H1 (cell line): ENCODE results near the gene TUBD1. TPM values are rescaled to one million over a fixed set of nuclear protein-coding genes. Genes with fewer than 3 reads are reported as not detected.

Source experiments
- CTCF ChIA-PET: fragments of 300-600 bp; sonication (Branson Sonifier 250); formaldehyde crosslinking; loops from one replicate; lab custom pipeline; 2021; ENCODE audit not compliant: partially characterized antibody; lab: Charles Lee
- POLR2A ChIA-PET: fragments of 300-600 bp; sonication (Branson Sonifier 250); formaldehyde crosslinking; loops from one replicate; lab custom pipeline; 2021; ENCODE audit warnings: inconsistent platforms; ENCODE audit not compliant: partially characterized antibody; lab: Charles Lee
- DNase-seq, 2 experiments: peaks; one replicate each; pipeline versions ENCODE4 v3.0.0 to v3.0.0-alpha.2; 2010 to 2022; ENCODE audit warnings: low spot score in 2 of 2, low read depth in 1 of 2, mixed read lengths in 1 of 2
- FAIRE-seq: peaks from 2 replicates; lab custom pipeline; 2011; peaks lifted over from hg19 to GRCh38; lab: Jason Lieb, UNC
- H2AFZ ChIP-seq: 2 replicates; pipeline ENCODE4 v1.8.1; 2012; ENCODE audit warnings: low read length, inconsistent platforms
- H2AK5ac ChIP-seq: 2 replicates; pipeline ENCODE4 v1.6.1; 2013; ENCODE audit warnings: low read depth, low read length
- H2BK120ac ChIP-seq: replicated peaks from 2 replicates; pipeline ENCODE3; 2013; ENCODE audit warnings: low read depth, low read length, inconsistent platforms
- H2BK12ac ChIP-seq: 2 replicates; pipeline ENCODE4 v1.6.1; 2013; ENCODE audit warnings: low read depth, low read length
- H2BK15ac ChIP-seq: 2 replicates; pipeline ENCODE4 v1.6.1; 2013; ENCODE audit warnings: low read length
- H2BK20ac ChIP-seq: 2 replicates; pipeline ENCODE4 v1.6.1; 2013; ENCODE audit warnings: low read length
- H2BK5ac ChIP-seq: 2 replicates; pipeline ENCODE4 v1.6.1; 2013; ENCODE audit warnings: low read depth, low read length
- H3K14ac ChIP-seq: 2 replicates; pipeline ENCODE4 v1.6.1; 2013; ENCODE audit warnings: inconsistent platforms; ENCODE audit not compliant: insufficient read length
- H3K18ac ChIP-seq: 2 replicates; pipeline ENCODE4 v1.6.1; 2013; ENCODE audit warnings: low read length; ENCODE audit errors: extremely low read depth
- H3K23ac ChIP-seq: 2 replicates; pipeline ENCODE4 v1.6.1; 2013; ENCODE audit warnings: inconsistent platforms; ENCODE audit not compliant: insufficient read length
- H3K23me2 ChIP-seq: 2 replicates; pipeline ENCODE4 v1.6.1; 2013; ENCODE audit warnings: low read depth, low read length
- H3K27ac ChIP-seq: 2 replicates; pipeline ENCODE4 v1.6.1; 2011; ENCODE audit warnings: low read depth, low read length, inconsistent platforms
- H3K27me3 ChIP-seq, 4 experiments: replicated peaks in 1 of 4; 1 replicate in 1 of 4; 2 replicates in 3 of 4; pipeline versions ENCODE4 v1.6.1 to v1.8.1; 2011 to 2013; ENCODE audit warnings: low read length in 3 of 4, mild to moderate bottlenecking in 3 of 4, inconsistent platforms in 2 of 4, mixed read lengths in 2 of 4, moderate library complexity in 1 of 4; ENCODE audit not compliant: control insufficient read depth in 3 of 4, insufficient read depth in 3 of 4; ENCODE audit errors: extremely low read depth in 1 of 4
- H3K36me3 ChIP-seq, 4 experiments: 2 replicates each; pipeline versions ENCODE4 v1.6.1 to v1.8.1; 2011 to 2013; ENCODE audit warnings: mild to moderate bottlenecking in 4 of 4, low read length in 3 of 4, moderate library complexity in 2 of 4, control low read depth in 1 of 4, inconsistent platforms in 1 of 4; ENCODE audit not compliant: insufficient read depth in 4 of 4, control insufficient read depth in 2 of 4
- H3K4ac ChIP-seq: replicated peaks from 2 replicates; pipeline ENCODE3; 2013; ENCODE audit warnings: low read length, low read depth, mixed read lengths, inconsistent platforms; ENCODE audit not compliant: insufficient read length
- H3K4me1 ChIP-seq, 4 experiments: replicated peaks in 1 of 4; 1 replicate in 1 of 4; 2 replicates in 3 of 4; pipeline versions ENCODE4 v1.6.1 to v1.8.1; 2011 to 2013; ENCODE audit warnings: low read length in 3 of 4, inconsistent platforms in 2 of 4, mixed read lengths in 1 of 4; ENCODE audit not compliant: insufficient read depth in 4 of 4, control insufficient read depth in 3 of 4
- H3K4me2 ChIP-seq, 2 experiments: 2 replicates each; pipeline versions ENCODE4 v1.6.1 to v1.8.1; 2011 to 2013; ENCODE audit warnings: low read depth in 2 of 2, low read length in 2 of 2, control low read depth in 1 of 2, inconsistent platforms in 1 of 2, mild to moderate bottlenecking in 1 of 2; ENCODE audit not compliant: insufficient read depth in 1 of 2
- H3K4me3 ChIP-seq, 4 experiments: fragments of 200-600, 300-600 bp in 1 of 4; sonication (generic), shearing (Covaris generic), sonication (Bioruptor Twin) in 1 of 4; 2 replicates each; pipeline versions ENCODE4 v1.5.1 to v1.8.1; 2011 to 2016; ENCODE audit warnings: low read length in 4 of 4, low read depth in 3 of 4, control low read depth in 2 of 4, inconsistent platforms in 2 of 4, mild to moderate bottlenecking in 2 of 4, mixed read lengths in 1 of 4, moderate library complexity in 1 of 4; ENCODE audit not compliant: insufficient read depth in 2 of 4; ENCODE audit errors: extremely low read depth in 1 of 4
- H3K56ac ChIP-seq: replicated peaks from 2 replicates; pipeline ENCODE3; 2013; ENCODE audit warnings: low read depth, mild to moderate bottlenecking, mixed read lengths, low read length, inconsistent platforms; ENCODE audit not compliant: insufficient read length
- H3K79me1 ChIP-seq: 2 replicates; pipeline ENCODE4 v1.6.1; 2013; ENCODE audit warnings: low read depth, low read length, control low read depth
- H3K79me2 ChIP-seq, 2 experiments: 2 replicates each; pipeline versions ENCODE4 v1.6.1 to v1.8.1; 2012 to 2013; ENCODE audit warnings: low read length in 2 of 2, mild to moderate bottlenecking in 2 of 2, inconsistent platforms in 1 of 2; ENCODE audit not compliant: insufficient read depth in 2 of 2, control insufficient read depth in 1 of 2
- H3K9ac ChIP-seq, 4 experiments: replicated peaks in 1 of 4; 1 replicate in 1 of 4; 2 replicates in 3 of 4; pipeline versions ENCODE4 v1.6.1 to v1.8.1; 2011 to 2013; ENCODE audit warnings: low read depth in 3 of 4, low read length in 3 of 4, control low read depth in 2 of 4, mild to moderate bottlenecking in 2 of 4, moderate library complexity in 2 of 4, inconsistent platforms in 1 of 4; ENCODE audit errors: extremely low read depth in 1 of 4
- H3K9me3 ChIP-seq, 2 experiments: 2 replicates each; pipeline versions ENCODE4 v1.6.1 to v1.8.1; 2012 to 2013; ENCODE audit warnings: mild to moderate bottlenecking in 2 of 2, moderate library complexity in 2 of 2, control low read depth in 1 of 2, inconsistent platforms in 1 of 2, low read depth in 1 of 2, low read length in 1 of 2, mixed read lengths in 1 of 2; ENCODE audit not compliant: insufficient read depth in 2 of 2
- H4K20me1 ChIP-seq, 2 experiments: replicated peaks in 1 of 2; 2 replicates each; pipeline versions ENCODE3 to v1.8.1; 2011 to 2013; ENCODE audit warnings: inconsistent platforms in 2 of 2, low read length in 2 of 2, mild to moderate bottlenecking in 1 of 2; ENCODE audit not compliant: insufficient read depth in 2 of 2, control insufficient read depth in 1 of 2
- H4K5ac ChIP-seq: 2 replicates; pipeline ENCODE4 v1.6.1; 2013; ENCODE audit warnings: low read length, low read depth, mixed read lengths, inconsistent platforms; ENCODE audit not compliant: insufficient read length
- H4K8ac ChIP-seq: 2 replicates; pipeline ENCODE4 v1.8.0; 2013; ENCODE audit warnings: mild to moderate bottlenecking, moderate library complexity, low read length, inconsistent platforms; ENCODE audit not compliant: insufficient read depth; ENCODE audit errors: extremely low read depth
- H4K91ac ChIP-seq: replicated peaks from 2 replicates; pipeline ENCODE3; 2013; ENCODE audit warnings: low read length, mixed read lengths, inconsistent platforms; ENCODE audit not compliant: insufficient read length
- CEBPB ChIP-seq: IDR thresholded peaks from 2 replicates; pipeline ENCODE4 v1.6.1; 2012; ENCODE audit warnings: low read depth, low read length
- EP300 ChIP-seq, 2 experiments: IDR thresholded peaks; 1 replicate in 1 of 2; 2 replicates in 1 of 2; pipeline ENCODE4 v1.6.1; 2011 to 2012; ENCODE audit warnings: low read depth in 2 of 2, low read length in 2 of 2, mild to moderate bottlenecking in 2 of 2, borderline replicate concordance in 1 of 2, inconsistent platforms in 1 of 2, moderate library complexity in 1 of 2
- EZH2 ChIP-seq: fragments of 200-600 bp; sonication (generic); IDR thresholded peaks from 2 replicates; pipeline ENCODE4 v1.7.1; 2012; ENCODE audit warnings: low read depth, mild to moderate bottlenecking, moderate library complexity, low read length, inconsistent platforms; ENCODE audit not compliant: severe bottlenecking
- JUND ChIP-seq: IDR thresholded peaks from 2 replicates; pipeline ENCODE4 v1.6.1; 2011; ENCODE audit warnings: mild to moderate bottlenecking, improper control_type of control experiment, low read length
- KDM1A ChIP-seq: fragments of 200-600, 300-600 bp; sonication (generic); IDR thresholded peaks from 2 replicates; pipeline ENCODE4 v1.7.1; 2016; ENCODE audit warnings: mild to moderate bottlenecking, low read length, borderline replicate concordance
- MAFK ChIP-seq: IDR thresholded peaks from 2 replicates; pipeline ENCODE4 v1.6.1; 2012; ENCODE audit warnings: low read depth, mild to moderate bottlenecking, improper control_type of control experiment, low read length
- PHF8 ChIP-seq: fragments of 200-600 bp; sonication (generic); conservative IDR thresholded peaks from 2 replicates; pipeline ENCODE4 v1.7.1; 2012; ENCODE audit warnings: low read depth, mild to moderate bottlenecking, inconsistent platforms, low read length, moderate library complexity
- POLR2AphosphoS5 ChIP-seq: IDR thresholded peaks from 2 replicates; pipeline ENCODE4 v1.6.1; 2011; ENCODE audit warnings: low read depth, low read length
- POU5F1 ChIP-seq: IDR thresholded peaks from 2 replicates; pipeline ENCODE4 v1.6.1; 2011; ENCODE audit warnings: low read depth, mild to moderate bottlenecking, low read length, moderate library complexity
- SAP30 ChIP-seq: fragments of 300-600 bp; sonication (generic); IDR thresholded peaks from 2 replicates; pipeline ENCODE4 v1.7.1; 2012; ENCODE audit warnings: low read length, moderate library complexity, mild to moderate bottlenecking, inconsistent platforms; ENCODE audit not compliant: insufficient read depth, insufficient replicate concordance
- SIX5 ChIP-seq: IDR thresholded peaks from 2 replicates; pipeline ENCODE4 v1.6.1; 2011; ENCODE audit warnings: mild to moderate bottlenecking, low read depth, low read length
- SRF ChIP-seq: IDR thresholded peaks from 2 replicates; pipeline ENCODE4 v1.6.1; 2011; ENCODE audit warnings: mild to moderate bottlenecking, low read depth, low read length, moderate library complexity
- SUZ12 ChIP-seq: fragments of 200-600 bp; sonication (generic); IDR thresholded peaks from 2 replicates; pipeline ENCODE4 v1.6.1; 2012; ENCODE audit warnings: mild to moderate bottlenecking, inconsistent platforms, low read length, moderate library complexity, mixed read lengths
- TAF1 ChIP-seq: IDR thresholded peaks from 2 replicates; pipeline ENCODE4 v1.6.1; 2011; ENCODE audit warnings: mild to moderate bottlenecking, low read depth, low read length
- TBP ChIP-seq: IDR thresholded peaks from 2 replicates; pipeline ENCODE4 v1.6.1; 2011; ENCODE audit warnings: low read depth, low read length, improper control_type of control experiment
- WGBS, 2 experiments: shearing (Covaris generic) in 1 of 2; methylation state at CpG; one replicate each; pipeline versions ENCODE4 v1.1.6 to v1.1.7; 2013 to 2015; ENCODE audit warnings: low lambda C conversion rate in 2 of 2, mixed read lengths in 2 of 2, inconsistent platforms in 1 of 2, low coverage in 1 of 2, missing lambda C conversion rate in 1 of 2; ENCODE audit not compliant: insufficient replicate concordance in 2 of 2, insufficient coverage in 1 of 2, insufficient read length in 1 of 2; ENCODE audit errors: extremely low coverage in 1 of 2, missing lambda C conversion rate in 1 of 2; 5-methylcytosine and 5-hydroxymethylcytosine counted together
- polyA plus RNA-seq, 7 experiments: library from polyadenylated mRNA; depleted of rRNA in 3 of 7; stranded (reverse) in 5 of 7; unstranded in 2 of 7; fragments of >200 nt in 5 of 7; fragments of 200-250 nt in 2 of 7; gene quantifications; 1 replicate in 5 of 7; 2 replicates in 1 of 7; 4 replicates in 1 of 7; pipeline versions ENCODE4 v1.2.1 to v1.2.3, GENCODE V29; 2011 to 2013; ENCODE audit warnings: missing spikeins in 2 of 7, mixed read lengths in 2 of 7
- total RNA-seq: library from RNA; stranded (reverse); fragmentation: NEBNext Ultra II Directional; extraction: Animal tissue kit (Norgen Biotek cat#: 25700); gene quantifications from 2 replicates; pipeline ENCODE4 v1.2.1, GENCODE V29; 2021

Gene TUBD1
- total and polyA plus RNA-seq, 2 of the 8 experiments (the other 6 are each of a cell fraction or from before 2014, with no cell fraction given) = 9.1 to 17.5 TPM

DNA sequence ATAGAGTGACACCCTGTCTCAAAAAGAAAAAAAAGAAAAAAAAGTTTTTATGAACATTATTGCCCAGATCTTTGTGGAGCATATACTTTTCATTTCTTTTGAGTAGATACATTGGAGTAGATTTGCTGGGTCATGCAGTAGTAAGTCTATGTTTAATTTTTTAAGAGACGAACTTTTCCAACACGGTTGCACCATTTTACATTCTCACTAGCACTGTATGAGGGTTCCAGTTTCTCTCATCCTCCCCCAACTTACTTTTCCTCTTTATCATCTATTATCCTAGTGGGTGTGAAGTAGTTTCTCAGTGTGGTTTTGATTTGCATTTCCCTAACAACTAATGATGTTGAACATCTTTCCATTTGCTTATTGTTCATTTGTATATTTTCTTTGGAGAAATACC, 10.7 kb upstream of the TUBD1 start:
- Histone ChIP-seq H3K79me2 (peaks cover 0 to 19% of the 10 kb centered on the region in 2 experiments; a peak in 2 of 4 replicates), H2AFZ (no peak overlapping the region), H3K27me3 (no peaks in the 10 kb centered on the region), H3K9me3 (no peaks in the 10 kb centered on the region), H3K23ac (no peak overlapping the region), H3K79me1 (peaks cover 2% of the 10 kb centered on the region; the same call in 1 of the 2 replicates), H4K5ac (no peak overlapping the region), H3K4ac (no peak overlapping the region), H4K20me1 (no peaks in the 10 kb centered on the region), H2BK5ac (no peak overlapping the region), H3K23me2 (no peaks in the 10 kb centered on the region), H3K4me3 (no peak overlapping the region), H3K4me2 (no peak overlapping the region), H3K27ac (no peak overlapping the region), H2BK15ac (no peak overlapping the region), H3K14ac (no peak overlapping the region), H4K91ac (no peak overlapping the region), H2AK5ac (no peak overlapping the region), H2BK20ac (no peak overlapping the region), H3K4me1 (no peaks in the 10 kb centered on the region), H3K56ac (no peak overlapping the region), H3K9ac (no peak overlapping the region), H3K36me3 (no peaks in the 10 kb centered on the region; a peak in 1 of 8 replicates), H2BK12ac (no peak overlapping the region), H4K8ac (no peak overlapping the region), H3K18ac (no peak overlapping the region), H2BK120ac (no peak overlapping the region)
- 90% methylated on average over 2 of the region's 2 CpGs; no CpG with 5 or more reads in 1 of the 2 experiments for WGBS, 2 experiments
- DNase-seq = no peak
- no peak for FAIRE-seq
- POLR2A ChIA-PET = no interaction called here
- CTCF ChIA-PET = interaction anchor here (5.1 kb wide), 1 partner anchor 11 kb away, joined by 22 read pairs; no protein-coding TSS in a partner anchor
- TF ChIP-seq PHF8 = no peak
- no peak for TF ChIP-seq EP300 (IDR thresholded peaks at IDR 0.05; ENCODE audit: borderline replicate concordance in 1 of 2, low read depth in 2 of 2, low read length in 2 of 2)
- TF ChIP-seq CEBPB = no peak
- TF ChIP-seq SUZ12 = no peak
- no peak for TF ChIP-seq SAP30
- TF ChIP-seq SIX5 = no peak
- no peak for TF ChIP-seq SRF
- no peak for TF ChIP-seq KDM1A
- no peak for TF ChIP-seq JUND
- TF ChIP-seq TBP = no peak
- no peak for TF ChIP-seq EZH2
- no peak for TF ChIP-seq POLR2AphosphoS5
- TF ChIP-seq POU5F1 = no peak
- TF ChIP-seq TAF1 = no peak
- no peak for TF ChIP-seq MAFK
